ENCODE data around the gene TMEM134.

- TF ChIP-seq EP300 (IDR thresholded peaks at IDR 0.05) (no peak), POLR2A (IDR thresholded peaks at IDR 0.05) (no peak), CTCF (IDR thresholded peaks at IDR 0.05) (no peak)
These were observed 55.7 kb downstream of the TMEM134 start for GRCh38 chr11:67413266-67413849.
